Osteoblast (primary cell): Measurements from ENCODE around the gene IKBIP. TPM values are rescaled to one million over a fixed set of nuclear protein-coding genes. Genes with fewer than 3 reads are reported as not detected.

ENCODE experiments used
- DNase-seq: peaks from one replicate; pipeline ENCODE4 v3.0.0; 2011; ENCODE audit warnings: low spot score, mixed read lengths; ENCODE audit not compliant: insufficient read length; ENCODE audit errors: missing footprints
- H2AFZ ChIP-seq: 2 replicates; pipeline ENCODE4 v1.6.0; 2011; ENCODE audit warnings: mild to moderate bottlenecking, low read length
- H3K27ac ChIP-seq: 2 replicates; pipeline ENCODE4 v1.5.1; 2011; ENCODE audit warnings: mild to moderate bottlenecking, low read depth, low read length, moderate library complexity
- H3K27me3 ChIP-seq: 2 replicates; pipeline ENCODE4 v1.6.0; 2012; ENCODE audit warnings: mild to moderate bottlenecking, control low read depth, inconsistent platforms, low read length, moderate library complexity; ENCODE audit not compliant: insufficient read depth
- H3K36me3 ChIP-seq: 2 replicates; pipeline ENCODE4 v1.5.1; 2011; ENCODE audit warnings: mild to moderate bottlenecking, low read length, control low read depth, moderate library complexity; ENCODE audit not compliant: insufficient read depth
- H3K4me1 ChIP-seq: 2 replicates; pipeline ENCODE4 v1.5.1; 2011; ENCODE audit warnings: mild to moderate bottlenecking, low read length, control low read depth, moderate library complexity; ENCODE audit not compliant: insufficient read depth
- H3K4me2 ChIP-seq: 2 replicates; pipeline ENCODE4 v1.6.0; 2011; ENCODE audit warnings: mild to moderate bottlenecking, low read length; ENCODE audit not compliant: insufficient read depth
- H3K4me3 ChIP-seq: fragments of 200-600 bp; sonication (generic); 3 replicates; pipeline ENCODE4 v1.5.1; 2012; ENCODE audit warnings: mild to moderate bottlenecking, low read length, inconsistent platforms; ENCODE audit not compliant: insufficient read depth
- H3K79me2 ChIP-seq: 2 replicates; pipeline ENCODE4 v1.6.0; 2012; ENCODE audit warnings: mild to moderate bottlenecking, low read length, control low read depth, inconsistent platforms; ENCODE audit not compliant: insufficient read depth
- H3K9me3 ChIP-seq: 2 replicates; pipeline ENCODE4 v1.5.1; 2011; ENCODE audit warnings: low read depth, low read length, control low read depth
- H4K20me1 ChIP-seq: 2 replicates; pipeline ENCODE4 v1.6.0; 2012; ENCODE audit warnings: mild to moderate bottlenecking, low read length, control low read depth; ENCODE audit not compliant: insufficient read depth
- small RNA-seq: library from RNA; depleted of rRNA; stranded (forward); fragments of <200 nt; gene quantifications from one replicate; pipeline ENCODE3, GENCODE V24; 2012
- total RNA-seq: library from RNA; depleted of rRNA; stranded (reverse); fragments of >200 nt; gene quantifications from 2 replicates; pipeline ENCODE4 v1.2.3, GENCODE V29; 2012
- TF ChIP-seq, protein P1 (sequence below): IDR thresholded peaks from 2 replicates; pipeline ENCODE4 v1.5.1; 2011; ENCODE audit warnings: mild to moderate bottlenecking, low read depth, low read length, moderate library complexity; ENCODE audit errors: extremely low read depth

Gene IKBIP
- total RNA-seq, 1 donor = 47.4 TPM

DNA sequence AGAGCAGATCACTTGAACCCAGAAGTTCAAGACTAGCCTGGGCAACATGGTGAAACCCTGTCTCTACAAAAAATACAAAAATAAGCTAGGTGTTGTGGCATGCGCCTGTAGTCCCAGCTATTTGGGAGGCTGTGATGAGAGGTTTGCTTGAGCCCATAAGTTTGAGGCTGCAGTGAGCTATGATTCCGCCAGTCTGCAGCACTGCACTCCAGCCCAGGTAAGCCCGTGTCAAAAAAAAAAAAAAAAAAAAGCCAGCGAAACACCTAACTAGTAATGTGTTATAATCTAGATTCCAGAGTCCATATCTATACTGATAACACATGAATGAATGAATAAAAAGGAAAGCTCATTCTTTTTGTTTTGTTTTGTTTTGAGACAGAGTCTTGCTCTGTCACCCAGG is 69.6 kb downstream of the IKBIP start:
- TF ChIP-seq, protein P1, sequence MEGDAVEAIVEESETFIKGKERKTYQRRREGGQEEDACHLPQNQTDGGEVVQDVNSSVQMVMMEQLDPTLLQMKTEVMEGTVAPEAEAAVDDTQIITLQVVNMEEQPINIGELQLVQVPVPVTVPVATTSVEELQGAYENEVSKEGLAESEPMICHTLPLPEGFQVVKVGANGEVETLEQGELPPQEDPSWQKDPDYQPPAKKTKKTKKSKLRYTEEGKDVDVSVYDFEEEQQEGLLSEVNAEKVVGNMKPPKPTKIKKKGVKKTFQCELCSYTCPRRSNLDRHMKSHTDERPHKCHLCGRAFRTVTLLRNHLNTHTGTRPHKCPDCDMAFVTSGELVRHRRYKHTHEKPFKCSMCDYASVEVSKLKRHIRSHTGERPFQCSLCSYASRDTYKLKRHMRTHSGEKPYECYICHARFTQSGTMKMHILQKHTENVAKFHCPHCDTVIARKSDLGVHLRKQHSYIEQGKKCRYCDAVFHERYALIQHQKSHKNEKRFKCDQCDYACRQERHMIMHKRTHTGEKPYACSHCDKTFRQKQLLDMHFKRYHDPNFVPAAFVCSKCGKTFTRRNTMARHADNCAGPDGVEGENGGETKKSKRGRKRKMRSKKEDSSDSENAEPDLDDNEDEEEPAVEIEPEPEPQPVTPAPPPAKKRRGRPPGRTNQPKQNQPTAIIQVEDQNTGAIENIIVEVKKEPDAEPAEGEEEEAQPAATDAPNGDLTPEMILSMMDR = no peak
- no peak overlapping the region for H3K4me3 ChIP-seq
- DNase-seq = no peak

More for the DNA sequence above, 69.6 kb downstream of the IKBIP start:
- Histone ChIP-seq H4K20me1 (no peaks in the 10 kb centered on the region), H3K79me2 (no peaks in the 10 kb centered on the region), H3K4me1 (no peaks in the 10 kb centered on the region), H3K27me3 (no peaks in the 10 kb centered on the region), H3K36me3 (no peaks in the 10 kb centered on the region), H3K4me2 (no peak overlapping the region), H2AFZ (no peak overlapping the region), H3K27ac (no peak overlapping the region), H3K9me3 (no peaks in the 10 kb centered on the region)

Small RNAs within 50 kb of the gene (small RNA-seq; reads per million reads assigned to genes)
- 55.4 reads per million, percentile 96 among the genes with 10 or more reads in this experiment for gene SNORA53

Other genes starting within 250 kb of the IKBIP start
- gene TMPO, start 129.2 kb downstream of the IKBIP start, total RNA-seq = 46.9 and 52.1 TPM in 2 replicates
- 682 and 771 TPM in 2 replicates for gene SLC25A3, start 51.1 kb downstream of the IKBIP start, total RNA-seq
- 15.2 and 21.8 TPM in 2 replicates for gene APAF1, start 502 bp upstream of the IKBIP start, total RNA-seq